GM23248 (cell line): ENCODE data around the gene PKD1L1. TPM values are rescaled to one million over a fixed set of nuclear protein-coding genes. Genes with fewer than 3 reads are reported as not detected.

Experiments
- DNase-seq: peaks from one replicate; pipeline ENCODE4 v3.0.0-alpha.2; 2015
- H2AFZ ChIP-seq: fragments of 200-600 bp; sonication (generic); 2 replicates; pipeline ENCODE4 v1.6.1; 2016; ENCODE audit warnings: antibody characterized with exemption
- H3F3A ChIP-seq: fragments of 200-600 bp; sonication (generic); 2 replicates; pipeline ENCODE4 v1.6.1; 2016; ENCODE audit warnings: mild to moderate bottlenecking, antibody characterized with exemption, mixed run types; ENCODE audit not compliant: insufficient read depth
- H3K27ac ChIP-seq: fragments of 200-600 bp; sonication (generic); 2 replicates; pipeline ENCODE4 v1.5.1; 2016; ENCODE audit warnings: mild to moderate bottlenecking
- H3K27me3 ChIP-seq: fragments of 200-600 bp; sonication (generic); replicated peaks from 2 replicates; pipeline ENCODE4 v1.6.1; 2016; ENCODE audit warnings: mild to moderate bottlenecking; ENCODE audit not compliant: insufficient read depth
- H3K36me3 ChIP-seq: fragments of 200-600 bp; sonication (generic); 2 replicates; pipeline ENCODE4 v1.6.1; 2016; ENCODE audit warnings: low read depth, mild to moderate bottlenecking
- H3K4me1 ChIP-seq: fragments of 200-600 bp; sonication (generic); 2 replicates; pipeline ENCODE4 v1.6.1; 2016; ENCODE audit warnings: mild to moderate bottlenecking; ENCODE audit not compliant: insufficient read depth
- H3K4me2 ChIP-seq: fragments of 200-600 bp; sonication (generic); one replicate; pipeline ENCODE4 v1.6.1; 2016; ENCODE audit warnings: mild to moderate bottlenecking; ENCODE audit not compliant: unreplicated experiment
- H3K4me3 ChIP-seq: fragments of 200-600 bp; sonication (generic); 2 replicates; pipeline ENCODE4 v1.5.1; 2016; ENCODE audit warnings: mild to moderate bottlenecking
- H3K79me2 ChIP-seq: fragments of 200-600 bp; sonication (generic); 2 replicates; pipeline ENCODE4 v1.6.1; 2016; ENCODE audit warnings: mild to moderate bottlenecking; ENCODE audit not compliant: insufficient read depth
- H3K9ac ChIP-seq: fragments of 200-600 bp; sonication (generic); 2 replicates; pipeline ENCODE4 v1.6.1; 2016; ENCODE audit warnings: mild to moderate bottlenecking
- H3K9me2 ChIP-seq: fragments of 200-600 bp; sonication (generic); 2 replicates; pipeline ENCODE4 v1.6.1; 2016; ENCODE audit warnings: mixed run types, mild to moderate bottlenecking, moderate library complexity; ENCODE audit not compliant: insufficient read depth
- H3K9me3 ChIP-seq: fragments of 200-600 bp; sonication (generic); one replicate; pipeline ENCODE4 v1.6.1; 2017; ENCODE audit warnings: low read depth
- H4K20me1 ChIP-seq: fragments of 200-600 bp; sonication (generic); 2 replicates; pipeline ENCODE4 v1.6.0; 2016; ENCODE audit not compliant: insufficient read depth
- EZH2 ChIP-seq: fragments of 200-600 bp; sonication (generic); IDR thresholded peaks from 2 replicates; pipeline ENCODE4 v1.6.1; 2018; ENCODE audit warnings: antibody characterized with exemption, mild to moderate bottlenecking; ENCODE audit not compliant: insufficient read depth, poor library complexity, severe bottlenecking
- EZH2phosphoT487 ChIP-seq: fragments of 200-600 bp; sonication (generic); IDR thresholded peaks from 2 replicates; pipeline ENCODE4 v1.6.1; 2018; ENCODE audit warnings: antibody characterized with exemption, moderate library complexity, mild to moderate bottlenecking, low read depth; ENCODE audit not compliant: insufficient read depth
- WGBS, 2 experiments: methylation state at CpG; one replicate each; pipeline ENCODE4 v1.1.6; 2015 to 2017; ENCODE audit warnings: low lambda C conversion rate in 2 of 2, low coverage in 1 of 2; ENCODE audit errors: missing lambda C conversion rate in 2 of 2; 5-methylcytosine and 5-hydroxymethylcytosine counted together
- in situ Hi-C: fragments of 300-500 bp; cut with MboI; formaldehyde crosslinking; loops from 2 replicates; pipeline ENCODE4 v1.15.0; 2020
- polyA plus RNA-seq: library from polyadenylated mRNA; unstranded; fragments of >200 nt; fragmentation: Nextera tagmentation; extraction: Ambion mirVana; gene quantifications from 2 replicates; pipeline ENCODE4 v1.2.1, GENCODE V29; 2016
- total RNA-seq: library from RNA; depleted of rRNA; stranded (reverse); fragments of >200 nt; shearing (Covaris generic); gene quantifications from 2 replicates; pipeline ENCODE4 v1.2.3, GENCODE V29; 2014; rRNA removed

PKD1L1 gene, protein sequence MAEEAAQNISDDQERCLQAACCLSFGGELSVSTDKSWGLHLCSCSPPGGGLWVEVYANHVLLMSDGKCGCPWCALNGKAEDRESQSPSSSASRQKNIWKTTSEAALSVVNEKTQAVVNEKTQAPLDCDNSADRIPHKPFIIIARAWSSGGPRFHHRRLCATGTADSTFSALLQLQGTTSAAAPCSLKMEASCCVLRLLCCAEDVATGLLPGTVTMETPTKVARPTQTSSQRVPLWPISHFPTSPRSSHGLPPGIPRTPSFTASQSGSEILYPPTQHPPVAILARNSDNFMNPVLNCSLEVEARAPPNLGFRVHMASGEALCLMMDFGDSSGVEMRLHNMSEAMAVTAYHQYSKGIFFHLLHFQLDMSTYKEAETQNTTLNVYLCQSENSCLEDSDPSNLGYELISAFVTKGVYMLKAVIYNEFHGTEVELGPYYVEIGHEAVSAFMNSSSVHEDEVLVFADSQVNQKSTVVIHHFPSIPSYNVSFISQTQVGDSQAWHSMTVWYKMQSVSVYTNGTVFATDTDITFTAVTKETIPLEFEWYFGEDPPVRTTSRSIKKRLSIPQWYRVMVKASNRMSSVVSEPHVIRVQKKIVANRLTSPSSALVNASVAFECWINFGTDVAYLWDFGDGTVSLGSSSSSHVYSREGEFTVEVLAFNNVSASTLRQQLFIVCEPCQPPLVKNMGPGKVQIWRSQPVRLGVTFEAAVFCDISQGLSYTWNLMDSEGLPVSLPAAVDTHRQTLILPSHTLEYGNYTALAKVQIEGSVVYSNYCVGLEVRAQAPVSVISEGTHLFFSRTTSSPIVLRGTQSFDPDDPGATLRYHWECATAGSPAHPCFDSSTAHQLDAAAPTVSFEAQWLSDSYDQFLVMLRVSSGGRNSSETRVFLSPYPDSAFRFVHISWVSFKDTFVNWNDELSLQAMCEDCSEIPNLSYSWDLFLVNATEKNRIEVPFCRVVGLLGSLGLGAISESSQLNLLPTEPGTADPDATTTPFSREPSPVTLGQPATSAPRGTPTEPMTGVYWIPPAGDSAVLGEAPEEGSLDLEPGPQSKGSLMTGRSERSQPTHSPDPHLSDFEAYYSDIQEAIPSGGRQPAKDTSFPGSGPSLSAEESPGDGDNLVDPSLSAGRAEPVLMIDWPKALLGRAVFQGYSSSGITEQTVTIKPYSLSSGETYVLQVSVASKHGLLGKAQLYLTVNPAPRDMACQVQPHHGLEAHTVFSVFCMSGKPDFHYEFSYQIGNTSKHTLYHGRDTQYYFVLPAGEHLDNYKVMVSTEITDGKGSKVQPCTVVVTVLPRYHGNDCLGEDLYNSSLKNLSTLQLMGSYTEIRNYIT (N-terminal part only)
- 0.11 and 0.25 TPM in 2 replicates for total RNA-seq
- polyA plus RNA-seq, result 0.05 and 0.06 TPM in 2 replicates

DNA sequence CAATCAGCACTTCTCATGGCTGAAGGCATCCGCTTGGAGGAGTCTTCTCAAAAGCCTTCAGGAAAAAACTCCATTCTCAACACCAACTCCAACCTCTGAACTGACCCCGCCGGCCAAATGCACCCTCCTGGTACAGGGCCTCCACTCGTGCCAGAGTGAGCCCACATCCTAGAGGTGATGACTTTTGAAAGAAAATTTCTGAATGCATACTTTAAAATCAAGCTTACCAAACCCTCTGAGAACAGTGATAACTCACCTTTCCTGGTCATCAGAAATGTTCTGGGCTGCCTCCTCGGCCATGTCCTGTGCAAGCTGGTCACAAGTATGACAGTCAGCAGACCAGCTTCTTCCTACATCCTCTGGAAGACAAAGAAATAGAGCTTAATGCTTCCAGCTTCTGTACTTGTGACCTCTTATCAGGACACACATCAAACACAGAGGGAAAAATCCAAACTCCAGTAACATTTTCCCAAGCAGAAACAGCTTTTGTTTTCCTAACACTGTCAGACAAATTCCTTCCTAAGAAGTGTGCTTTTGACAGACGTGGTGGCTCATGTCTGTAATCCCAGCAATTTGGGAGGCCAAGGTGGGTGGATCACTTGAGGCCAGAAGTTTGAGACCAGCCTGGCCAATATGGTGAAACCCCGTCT is at the start of gene PKD1L1:
Gene PKD1L1, minus strand, starts transcription at position 326 of the 650 bp plus-strand sequence. Its CDS starts 26 bp downstream, at position 300.
- DNase-seq, result no peak
- 80 to 88% methylated on average over 7 of the region's 7 CpGs for WGBS, 2 experiments
- H3K4me2 ChIP-seq, result no peak within 1 kb of the TSS

DNA sequence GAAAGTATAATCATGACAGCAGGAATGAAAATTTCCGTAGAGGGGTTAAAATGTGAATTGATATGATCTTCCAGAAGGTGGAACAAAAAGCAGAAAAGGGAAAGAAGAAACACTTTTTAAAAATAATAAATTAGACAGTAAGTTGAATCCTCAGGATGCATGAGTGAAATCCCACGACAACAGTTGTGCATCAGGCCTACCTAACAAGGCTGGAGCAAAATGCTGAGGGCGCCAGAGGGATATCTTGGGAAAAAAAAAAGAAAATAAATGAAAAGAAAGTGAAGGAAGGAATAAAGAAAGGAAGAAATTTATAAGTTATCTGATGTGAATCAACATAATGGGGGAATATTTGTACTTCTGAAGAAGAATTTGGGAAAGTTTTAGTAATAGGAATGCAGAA is 44.2 kb upstream of the PKD1L1 start:
- H2AFZ ChIP-seq, result peak overlapping the region; percentile 97
- no peaks in the 10 kb centered on the region for H3K27me3 ChIP-seq
- H4K20me1 ChIP-seq, result no peaks in the 10 kb centered on the region
- peak overlapping the region; percentile 75 for H3K4me3 ChIP-seq
- in situ Hi-C loops, result loop anchor here (5.0 kb wide), 1 partner anchor 120 kb away; no protein-coding TSS in a partner anchor
- H3K79me2 ChIP-seq, result no peaks in the 10 kb centered on the region
- peaks cover 6% of the 10 kb centered on the region; the same call in 1 of the 2 replicates for H3K4me1 ChIP-seq
- peak overlapping the region; percentile 23; the same call in 1 of the 2 replicates for H3K27ac ChIP-seq
- H3K4me2 ChIP-seq, result peak overlapping the region; percentile 86
- DNase-seq, result peak; percentile 14
- TF ChIP-seq EZH2phosphoT487 (no peak), EZH2 (no peak)
- no peaks in the 10 kb centered on the region for H3K9me3 ChIP-seq
- peak overlapping the region; percentile 50; the same call in 1 of the 2 replicates for H3K9ac ChIP-seq
- 72 to 82% methylated on average over 3 of the region's 3 CpGs for WGBS, 2 experiments
- H3F3A ChIP-seq, result peaks cover 5% of the 10 kb centered on the region; the same call in 1 of the 2 replicates
- H3K36me3 ChIP-seq, result no peaks in the 10 kb centered on the region
- H3K9me2 ChIP-seq, result no peaks in the 10 kb centered on the region

More for the DNA sequence above, at the start of gene PKD1L1:
- Histone ChIP-seq H3K79me2 (no peaks in the 10 kb centered on the region), H3K4me3 (no peak within 1 kb of the TSS), H3K27me3 (no peaks in the 10 kb centered on the region), H3K4me1 (peaks cover 7% of the 10 kb centered on the region; the same call in 1 of the 2 replicates), H3K9ac (no peak within 1 kb of the TSS), H3F3A (peaks cover 10% of the 10 kb centered on the region; the same call in 1 of the 2 replicates), H3K9me2 (no peaks in the 10 kb centered on the region), H3K27ac (no peak within 1 kb of the TSS), H3K9me3 (no peaks in the 10 kb centered on the region), H2AFZ (no peak within 1 kb of the TSS), H4K20me1 (no peaks in the 10 kb centered on the region), H3K36me3 (no peaks in the 10 kb centered on the region)
- in situ Hi-C loops, result no loop called here
- TF ChIP-seq EZH2phosphoT487, result no peak
- TF ChIP-seq EZH2, result no peak

DNA sequence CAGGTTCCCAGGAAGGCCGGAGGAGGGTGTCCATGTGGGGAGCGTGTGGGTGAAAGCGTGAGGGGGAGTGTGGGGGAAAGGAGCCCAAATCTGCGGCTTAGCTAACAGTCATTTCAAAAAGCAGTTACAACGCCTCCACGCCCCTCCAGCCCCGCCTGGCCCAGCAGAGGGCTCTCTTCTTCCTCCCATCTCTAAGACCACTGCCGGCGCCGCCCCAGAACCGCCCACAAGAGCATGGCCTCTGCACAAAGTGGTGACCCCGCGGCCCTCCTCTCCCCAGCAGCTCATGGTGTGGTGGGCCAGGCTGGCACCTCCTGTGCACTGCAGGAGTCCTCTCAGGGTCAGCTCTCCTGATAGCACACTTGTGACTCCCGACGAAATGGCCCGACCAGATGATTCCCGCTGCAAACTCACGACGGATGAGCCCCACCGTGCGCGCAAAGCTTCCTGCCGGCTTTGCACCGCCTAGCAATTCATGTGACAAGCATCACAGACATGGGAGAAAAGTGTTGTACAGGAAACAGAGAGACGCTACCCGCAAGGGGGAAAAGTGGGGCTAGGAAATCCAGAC is 43.6 kb upstream of the PKD1L1 start:
- Histone ChIP-seq H3K9me2 (no peaks in the 10 kb centered on the region), H3K4me2 (peak overlapping the region; percentile 86), H2AFZ (peak overlapping the region; percentile 97), H3K9me3 (no peaks in the 10 kb centered on the region), H3K36me3 (no peaks in the 10 kb centered on the region), H4K20me1 (no peaks in the 10 kb centered on the region), H3K9ac (peak overlapping the region; percentile 50), H3K27ac (peak overlapping the region; percentile 23; the same call in 1 of the 2 replicates), H3K4me1 (peaks cover 6% of the 10 kb centered on the region; the same call in 1 of the 2 replicates), H3K27me3 (no peaks in the 10 kb centered on the region), H3K4me3 (peak overlapping the region; percentile 75), H3K79me2 (no peaks in the 10 kb centered on the region), H3F3A (peaks cover 5% of the 10 kb centered on the region; the same call in 1 of the 2 replicates)
- TF ChIP-seq EZH2phosphoT487, result no peak
- no peak for TF ChIP-seq EZH2
- in situ Hi-C loops, result loop anchor here (5.0 kb wide), 1 partner anchor 120 kb away; no protein-coding TSS in a partner anchor
- peak; percentile 84 for DNase-seq
- 2 to 3% methylated on average over 24 to 26 of the region's 26 CpGs for WGBS, 2 experiments
